D341Med (cell line): Measurements from ENCODE around the gene FOXN3.

ENCODE experiments used
- DNase-seq: peaks from one replicate; pipeline ENCODE4 v3.0.0; 2012; ENCODE audit warnings: low spot score

Gene FOXN3

DNA sequence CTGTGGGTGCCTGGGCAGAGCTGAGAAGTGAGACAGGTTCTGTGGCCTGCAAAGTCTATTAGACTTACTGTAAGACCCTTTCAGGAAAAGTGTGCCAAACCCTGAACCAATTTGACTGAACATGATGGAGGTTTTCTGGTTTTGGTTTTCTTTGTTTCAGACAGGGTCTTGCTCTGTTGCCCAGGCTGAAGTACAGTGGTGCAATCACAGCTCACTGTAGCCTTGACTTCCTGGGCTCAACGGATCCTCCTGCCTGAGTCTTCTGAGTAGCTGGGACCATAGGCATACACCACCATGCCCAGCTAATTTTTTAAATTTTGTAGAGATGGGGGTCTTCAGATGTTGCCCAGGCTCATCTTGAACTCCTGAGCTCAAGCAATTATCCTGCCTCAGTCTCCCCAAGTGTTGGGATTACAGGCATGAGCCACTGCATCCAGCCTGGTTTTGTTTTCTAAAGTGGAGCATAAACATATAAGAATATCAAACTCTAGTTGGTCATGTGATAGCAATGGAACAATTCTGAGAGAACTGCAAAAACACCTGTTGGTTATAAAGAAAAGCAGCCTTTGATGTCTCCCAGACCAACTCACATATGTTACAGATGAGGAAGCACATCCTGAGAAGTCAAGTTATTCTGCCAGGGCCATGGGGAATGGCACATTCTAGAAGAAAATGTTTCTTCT is 166.9 kb downstream of the FOXN3 start:
- no peak for DNase-seq

DNA sequence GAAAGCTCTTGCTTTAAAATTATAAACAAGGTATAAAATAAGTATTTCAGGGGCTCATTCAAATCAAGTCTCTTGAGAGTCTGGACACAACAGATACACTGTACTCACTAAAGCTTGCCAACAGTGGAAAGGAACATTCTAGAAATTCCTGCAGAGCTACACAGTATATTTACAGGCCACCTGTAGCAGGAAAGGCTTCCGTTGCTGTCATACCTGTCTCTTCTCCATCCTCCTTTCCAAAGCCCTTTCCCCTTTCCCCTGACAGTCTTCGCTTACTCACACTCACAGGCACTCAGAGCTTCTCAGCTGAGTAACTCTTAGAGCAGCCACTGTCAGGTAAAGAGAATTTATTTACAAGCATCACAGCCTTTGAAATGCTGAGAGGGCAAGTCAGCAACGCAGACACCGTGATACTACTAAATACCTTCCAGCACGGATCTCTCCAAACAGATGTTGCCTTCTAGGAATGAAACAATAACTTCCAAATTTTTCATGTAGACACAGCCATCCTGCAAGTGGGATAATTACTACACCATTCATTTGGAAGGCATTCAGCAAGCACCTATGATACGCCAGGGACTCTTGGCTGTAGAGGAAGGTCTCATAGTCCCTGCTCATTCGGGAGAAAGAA is 167.9 kb downstream of the FOXN3 start:
- DNase-seq = no peak

DNA sequence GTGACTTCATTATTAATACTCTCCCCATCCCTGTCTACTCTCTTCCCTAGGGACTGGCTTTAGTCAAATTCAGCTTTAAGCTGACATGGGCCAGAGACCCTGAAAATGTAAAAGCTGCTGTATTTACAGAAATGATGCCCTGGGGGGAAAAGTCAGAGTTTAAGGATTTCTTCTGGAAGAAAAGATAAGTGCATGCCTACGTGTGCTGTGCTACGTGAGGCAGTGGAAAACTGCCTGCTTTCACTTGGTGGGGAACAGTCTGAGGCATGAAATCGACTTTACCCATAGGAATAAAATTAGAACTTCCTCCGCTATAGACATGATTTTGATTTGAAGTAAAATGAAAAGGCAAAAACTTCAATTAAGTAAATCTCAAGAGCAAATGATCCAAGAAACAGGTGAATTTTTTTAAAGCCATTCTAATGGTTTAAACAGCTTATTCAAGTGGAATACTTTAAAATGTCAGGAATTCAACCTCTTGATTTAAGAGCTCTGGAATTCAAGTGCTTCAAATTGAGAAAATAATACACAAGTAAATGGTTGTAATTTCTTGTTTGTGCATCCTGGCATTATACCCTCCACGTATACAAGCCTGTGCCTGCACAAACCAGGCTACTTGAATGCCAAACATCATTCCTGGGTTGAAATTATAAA is 168.5 kb downstream of the FOXN3 start:
- no peak for DNase-seq

DNA sequence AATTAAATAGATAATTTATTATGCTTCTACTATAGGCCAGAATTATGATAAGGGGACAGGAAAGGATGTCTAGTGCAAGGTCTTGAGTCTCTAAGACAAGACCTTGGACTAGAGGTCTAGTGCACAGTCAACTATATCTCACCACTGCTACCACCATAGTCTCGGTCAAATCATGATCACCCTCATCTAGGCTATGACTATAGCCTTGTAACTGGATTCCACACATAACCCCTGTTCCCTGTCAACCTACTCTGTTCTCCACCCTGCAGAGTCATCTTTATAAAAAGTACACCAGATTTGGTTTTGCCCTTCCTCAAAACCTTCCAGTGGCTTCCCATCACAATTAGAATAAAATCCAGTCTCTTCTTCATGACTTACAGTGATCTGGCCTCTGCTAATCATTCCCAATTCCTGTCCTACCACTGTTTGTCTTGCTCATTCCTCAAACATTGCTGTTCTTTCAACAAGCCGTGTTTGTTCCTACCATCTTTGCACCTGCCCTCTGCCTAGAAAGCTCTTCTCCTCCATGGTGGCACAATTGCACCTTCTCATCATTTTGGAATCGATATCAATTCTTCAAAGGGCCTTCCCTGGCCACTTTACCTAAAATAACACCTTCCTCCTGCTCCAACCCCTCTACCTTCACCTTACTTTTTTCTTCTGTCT is 169.4 kb downstream of the FOXN3 start:
- DNase-seq = no peak

DNA sequence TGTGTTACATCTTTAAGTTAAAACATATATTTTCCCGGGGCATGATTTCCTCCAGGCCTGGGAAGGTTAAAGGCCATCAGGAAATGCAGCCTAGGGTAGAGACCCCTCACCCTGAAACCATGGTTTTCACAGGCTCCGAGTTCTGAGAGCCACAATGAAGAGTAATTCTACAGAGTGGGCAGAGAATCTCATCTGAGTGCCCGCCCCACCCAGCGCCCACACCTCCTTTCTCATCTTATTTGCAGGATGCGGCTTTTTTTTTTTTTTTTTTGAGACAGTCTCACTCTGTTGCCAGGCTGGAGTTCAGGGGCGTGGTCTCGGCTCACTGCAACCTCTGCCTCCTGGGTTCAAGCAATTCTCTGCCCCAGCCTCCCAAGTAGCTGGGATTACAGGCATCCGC is 170.7 kb downstream of the FOXN3 start:
- no peak for DNase-seq

DNA sequence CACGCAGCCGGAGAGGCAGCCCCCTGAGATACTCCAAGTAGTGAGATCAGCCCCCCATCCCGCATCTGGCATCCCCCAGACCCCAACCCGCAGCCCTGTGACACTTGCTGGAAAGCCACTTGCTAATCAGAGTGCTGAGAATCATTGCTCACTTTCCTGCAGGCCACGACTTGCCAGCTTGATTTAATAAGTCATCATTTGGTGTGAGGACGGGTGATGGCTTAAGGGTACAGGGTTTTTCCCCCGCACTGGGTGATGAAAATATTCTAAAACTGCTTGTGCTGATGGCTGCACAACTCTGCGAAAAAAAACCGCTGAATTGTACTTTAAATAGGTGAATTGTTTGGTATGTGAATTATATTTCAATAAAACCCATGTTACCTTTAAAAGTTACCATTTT is 171.2 kb downstream of the FOXN3 start:
- DNase-seq = no peak

DNA sequence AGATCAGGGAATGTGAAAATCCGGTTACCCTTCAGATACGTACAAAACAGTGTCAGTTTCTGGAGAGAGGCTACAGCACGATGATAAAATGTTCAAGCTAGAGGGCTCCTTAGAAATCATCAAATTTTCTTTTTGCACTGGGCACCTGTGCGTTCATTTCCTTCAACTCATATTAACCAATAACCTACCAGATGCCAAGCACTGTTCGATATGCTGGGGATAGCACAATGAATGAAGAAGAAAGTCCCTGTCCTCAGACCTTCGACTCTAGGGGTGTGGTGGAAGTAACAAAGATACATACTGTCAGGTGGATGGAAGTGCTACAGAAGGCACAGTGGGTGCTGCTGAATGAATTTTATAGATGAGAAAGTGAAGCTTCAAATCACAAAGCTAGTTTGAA is 172.3 kb downstream of the FOXN3 start:
- DNase-seq = no peak

DNA sequence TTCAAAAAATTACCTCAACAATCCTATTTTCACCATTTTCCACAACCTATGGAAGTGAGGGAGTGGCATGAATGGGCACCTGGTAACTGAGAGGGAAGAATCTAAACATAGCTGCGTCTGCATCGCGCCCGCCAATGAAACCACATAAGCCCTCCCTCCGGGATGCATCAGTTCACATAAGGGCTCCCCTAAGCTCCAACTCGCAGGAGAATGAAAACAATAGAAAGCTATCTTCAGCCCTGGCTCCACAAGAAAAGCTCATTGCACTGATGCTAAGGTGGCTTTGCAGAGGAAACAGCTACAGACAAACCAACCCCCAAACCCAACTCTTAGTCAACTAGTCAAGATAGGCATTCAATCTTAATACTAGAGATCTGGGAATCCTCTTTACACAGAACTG is 173.3 kb downstream of the FOXN3 start:
- no peak for DNase-seq

DNA sequence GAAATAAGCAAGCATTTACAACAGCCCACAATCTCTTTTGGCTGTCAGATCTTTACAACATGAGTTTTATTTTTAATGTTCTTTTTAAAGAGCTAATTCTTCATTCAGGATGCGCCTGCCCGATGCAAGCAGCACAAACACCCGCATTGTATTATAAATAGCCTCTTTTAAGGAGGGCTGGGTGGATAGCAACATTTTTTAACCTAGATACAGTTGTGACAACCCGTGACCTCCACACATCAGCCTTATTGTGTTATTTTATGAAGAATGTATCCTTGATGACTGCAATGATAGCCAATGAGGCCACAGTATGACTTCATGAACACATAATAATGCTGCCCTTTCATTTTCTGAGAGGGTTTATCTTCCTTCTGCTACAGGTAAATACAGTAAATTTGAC is 173.7 kb downstream of the FOXN3 start:
- no peak for DNase-seq

DNA sequence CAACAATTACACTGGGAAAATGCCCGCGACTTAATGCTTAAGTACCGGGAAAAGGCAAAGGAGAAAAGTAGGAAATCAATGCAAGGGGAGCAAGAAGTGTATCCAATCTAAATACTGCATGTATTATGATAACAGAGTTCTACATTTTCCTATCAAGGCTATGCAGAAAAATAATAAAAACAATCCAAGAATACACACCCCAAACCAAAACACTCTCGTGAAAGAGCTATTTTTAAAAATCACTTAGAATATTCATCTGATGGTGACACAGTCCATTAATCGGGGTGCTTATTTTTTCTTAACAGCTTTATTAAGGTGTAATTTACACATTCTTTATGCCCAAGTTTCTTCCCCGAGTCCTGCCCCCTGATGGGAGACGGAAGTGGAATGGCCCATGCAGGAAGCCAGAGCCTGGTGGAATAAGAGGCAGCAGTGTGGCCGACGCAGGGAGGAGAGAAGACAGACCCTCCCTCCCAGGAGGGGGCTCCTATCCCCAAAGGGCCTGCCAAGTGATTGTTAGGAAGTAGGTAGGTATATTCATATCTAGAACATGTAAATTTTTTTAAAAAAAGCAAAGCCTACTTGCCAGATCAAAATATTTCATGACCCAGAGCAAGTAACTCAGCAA is 174.3 kb downstream of the FOXN3 start:
- no peak for DNase-seq

DNA sequence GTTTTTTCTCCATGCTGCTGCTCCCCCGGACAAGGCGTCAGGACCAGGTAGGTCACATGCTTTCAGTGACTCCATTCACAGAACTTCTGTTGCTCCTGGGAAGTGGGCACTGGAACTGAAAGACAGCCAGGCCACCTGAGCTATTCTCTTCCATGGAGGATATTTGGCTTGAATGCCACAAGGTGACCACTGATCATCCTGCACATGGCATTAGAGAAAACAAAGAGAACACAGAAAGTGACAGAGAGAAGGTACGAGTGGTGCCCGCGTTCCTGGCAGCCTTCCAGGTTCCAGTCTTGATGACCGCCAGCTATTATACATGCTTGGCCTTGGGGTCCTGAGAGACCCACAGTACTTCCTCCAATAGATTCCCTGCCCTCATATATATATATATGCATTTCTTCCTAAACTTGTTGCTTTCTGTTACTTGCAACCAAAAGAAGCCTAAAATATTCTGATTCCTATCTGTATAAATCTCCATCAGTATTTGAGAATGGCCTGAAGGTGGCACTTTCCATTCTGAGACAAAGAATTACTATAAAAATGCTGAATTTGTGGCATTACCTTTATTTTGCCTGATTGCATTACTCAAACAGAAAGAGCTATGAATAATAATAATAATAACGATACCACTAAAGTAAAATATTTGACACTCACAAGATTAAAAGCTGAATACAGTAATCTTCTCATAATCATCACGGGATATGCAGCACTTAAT is 174.9 kb downstream of the FOXN3 start:
- no peak for DNase-seq

DNA sequence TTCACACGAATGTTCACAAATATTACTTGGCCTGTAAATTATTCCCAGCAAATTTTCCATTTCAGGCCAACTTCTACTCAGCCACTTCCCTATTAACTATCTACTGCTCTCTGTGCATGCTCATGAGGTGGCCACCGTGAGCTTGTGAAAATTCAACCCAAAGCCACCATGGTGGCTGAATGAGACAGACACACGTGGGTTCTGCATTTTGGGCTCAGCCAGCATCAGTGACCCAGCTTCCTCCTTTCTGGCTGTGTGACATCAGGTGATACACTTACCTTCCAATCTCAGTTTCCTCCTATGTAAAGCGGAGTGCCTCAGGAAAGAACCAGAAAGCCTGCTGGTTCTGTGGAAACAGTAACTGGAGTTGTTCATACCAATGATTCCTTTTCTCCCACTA is 175.8 kb downstream of the FOXN3 start:
- no peak for DNase-seq

DNA sequence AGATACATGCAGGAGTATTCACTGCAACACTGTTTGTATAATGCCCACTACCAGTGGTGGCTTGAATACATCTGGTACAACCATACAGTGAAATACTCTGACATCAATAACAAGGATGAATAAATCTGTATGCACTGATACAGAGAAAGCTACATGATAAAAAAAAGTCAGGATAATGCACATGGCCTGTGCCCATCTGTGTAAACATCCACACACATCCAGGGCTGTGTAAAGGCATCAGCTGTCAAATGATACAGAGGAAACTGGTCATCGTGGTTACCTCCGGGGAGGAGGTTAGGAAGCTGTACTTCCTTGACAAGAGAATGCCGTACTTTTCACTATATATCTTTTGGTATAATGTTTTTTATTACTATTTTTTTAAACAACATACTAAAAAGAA is 176.6 kb downstream of the FOXN3 start:
- no peak for DNase-seq

DNA sequence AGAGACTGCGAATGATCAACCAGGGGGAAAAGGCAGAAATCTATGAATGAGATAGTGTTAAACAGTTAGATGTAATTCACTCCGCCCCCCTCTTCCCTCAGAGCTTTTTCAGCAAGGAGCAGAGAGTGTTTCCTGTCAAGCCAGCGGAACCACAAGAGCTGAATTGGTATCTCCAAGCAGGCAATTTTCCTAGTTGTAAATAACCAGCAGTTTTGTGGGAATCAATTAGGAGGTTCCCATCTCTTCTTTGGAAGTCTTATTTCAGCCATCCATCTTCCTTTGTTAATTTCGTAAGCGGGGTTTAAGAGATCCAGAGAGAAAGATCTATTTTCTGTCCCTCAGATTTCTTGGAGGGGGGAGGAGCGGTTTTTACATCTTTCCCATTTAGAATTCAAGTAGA is 178.0 kb downstream of the FOXN3 start:
- DNase-seq = no peak

DNA sequence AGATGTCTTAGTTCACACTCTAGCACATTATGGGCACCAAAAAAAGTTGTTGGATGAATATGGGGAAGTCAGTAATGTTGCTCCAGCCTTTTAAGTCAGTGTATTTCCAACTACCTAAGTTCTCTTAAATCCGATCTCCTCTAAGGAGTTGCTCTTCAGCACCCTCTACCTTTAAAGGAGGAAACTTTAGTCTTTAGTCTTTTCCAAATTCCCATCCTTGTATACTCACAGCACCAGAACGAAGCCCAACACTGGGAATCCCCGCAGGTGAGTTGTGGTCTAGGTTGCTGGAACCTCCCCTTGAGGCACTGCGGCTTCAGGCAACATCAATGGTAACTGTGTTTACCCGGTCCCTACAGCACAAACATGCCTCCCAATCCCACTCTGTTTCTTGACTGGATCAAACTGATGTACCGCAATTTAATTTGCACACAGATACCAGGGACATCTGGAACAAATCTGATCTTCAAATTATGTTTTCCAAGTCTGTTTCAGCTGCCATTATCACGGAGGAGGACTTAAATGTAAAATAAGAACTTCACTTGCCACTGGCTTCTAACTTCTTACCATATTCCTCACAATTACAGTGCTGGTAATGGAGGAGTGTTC is 179.0 kb downstream of the FOXN3 start:
- DNase-seq = no peak

DNA sequence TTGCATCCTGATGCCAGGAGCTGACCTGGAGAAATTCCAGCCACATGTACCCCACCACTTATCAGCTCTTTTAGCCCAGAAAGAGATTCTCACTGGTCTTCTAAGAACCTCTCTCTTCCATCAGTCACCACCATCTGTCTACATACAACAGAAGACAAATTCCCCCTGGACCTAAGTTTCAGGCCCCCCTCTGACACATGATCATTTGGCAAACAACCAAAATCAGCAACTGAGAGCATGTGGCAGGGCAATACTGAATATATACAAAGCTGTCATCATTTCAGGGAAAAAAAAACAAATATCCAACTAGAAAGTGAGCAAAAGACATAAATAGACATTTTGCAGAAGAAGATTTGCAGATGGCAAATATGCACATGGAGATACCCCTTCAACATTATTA is 180.2 kb downstream of the FOXN3 start:
- no peak for DNase-seq

DNA sequence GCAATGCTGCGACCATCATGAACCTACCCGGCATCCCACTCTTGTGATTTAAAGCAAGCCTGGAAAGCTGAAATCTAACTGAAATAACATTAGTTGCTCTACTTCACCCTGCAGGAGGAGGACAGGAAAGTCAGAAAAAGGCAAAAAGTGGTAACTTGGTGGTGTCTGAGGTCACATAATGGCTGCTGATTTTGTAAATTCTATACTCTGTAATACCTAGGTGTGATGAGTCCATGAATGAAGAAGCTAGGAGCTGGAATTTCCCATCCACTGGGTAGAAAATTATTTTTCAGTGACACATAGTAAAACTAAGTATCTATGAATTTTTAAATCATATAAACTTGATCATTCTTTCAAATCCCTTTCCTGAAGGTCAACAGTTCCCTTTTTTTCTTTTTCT is 183.8 kb downstream of the FOXN3 start:
- DNase-seq = no peak

DNA sequence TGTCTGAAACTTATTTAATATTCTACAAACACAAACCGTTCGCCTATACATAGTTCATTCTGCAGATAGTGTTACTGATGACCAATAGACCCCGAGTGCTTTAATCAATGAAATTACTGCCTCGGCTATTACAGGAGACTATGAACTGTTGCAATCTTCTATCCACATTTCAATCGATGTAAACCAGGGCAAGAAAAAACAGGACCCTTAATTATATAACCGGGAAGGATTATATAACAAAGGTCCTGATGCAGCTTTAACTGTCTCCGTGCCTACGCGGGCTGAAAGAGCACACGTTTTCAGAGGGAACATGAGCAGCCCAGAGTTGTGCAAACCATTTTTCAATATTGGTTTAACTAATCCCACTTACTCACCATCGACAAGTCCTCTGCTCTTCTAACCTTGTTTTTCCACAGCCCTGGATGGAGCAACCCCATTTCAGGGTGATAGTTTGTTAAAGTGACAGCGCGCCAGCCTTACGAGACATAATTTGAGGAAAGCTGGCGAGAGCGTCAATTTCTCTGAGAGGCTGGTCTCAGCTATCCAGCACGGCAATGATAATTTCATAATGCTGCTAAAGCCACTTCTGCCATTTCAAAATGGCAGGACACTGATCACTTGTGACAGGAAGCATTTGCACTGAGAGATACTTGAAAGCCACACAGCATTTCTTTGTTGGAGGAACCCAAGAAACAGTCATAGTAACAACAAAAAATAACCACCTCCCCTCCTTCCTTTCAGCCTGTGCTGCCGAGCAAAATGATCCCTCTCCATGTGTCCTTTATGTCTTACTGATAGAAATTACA is 184.6 kb downstream of the FOXN3 start:
- DNase-seq = no peak

DNA sequence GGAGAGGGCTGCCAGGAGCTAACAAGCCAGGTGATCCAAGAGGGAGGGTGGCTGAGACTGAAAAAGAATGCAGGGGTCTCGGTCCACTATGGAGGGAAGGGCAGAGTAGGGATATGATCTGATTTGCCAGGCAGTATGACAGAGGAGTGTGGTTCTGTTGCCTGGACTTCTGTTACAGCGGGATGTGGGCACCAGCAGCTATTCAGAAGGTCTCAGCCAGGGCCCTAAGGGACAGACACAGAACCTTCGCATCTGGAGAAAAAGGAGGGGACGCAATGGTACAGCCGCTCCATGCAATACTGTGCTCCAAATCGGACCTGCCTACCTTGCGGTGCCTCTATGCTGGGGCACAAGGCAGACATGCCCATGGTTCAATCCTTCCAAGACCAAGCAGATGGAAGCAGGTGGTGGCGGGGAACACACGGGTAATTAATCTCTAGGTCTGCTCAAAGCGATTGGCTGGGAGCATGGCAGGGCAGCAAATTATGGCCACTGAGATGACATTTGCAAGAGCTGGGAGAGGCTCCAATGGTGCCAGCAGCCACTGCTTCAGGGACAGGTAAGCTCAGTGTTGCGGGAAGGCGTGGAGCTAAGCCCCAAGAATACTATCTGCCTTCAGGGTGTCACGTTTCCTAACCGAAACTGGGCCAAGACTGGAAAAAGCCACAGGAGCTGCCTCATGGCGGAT is 185.5 kb downstream of the FOXN3 start:
- DNase-seq = no peak
